ENCODE data around the gene LSM6.

DNA sequence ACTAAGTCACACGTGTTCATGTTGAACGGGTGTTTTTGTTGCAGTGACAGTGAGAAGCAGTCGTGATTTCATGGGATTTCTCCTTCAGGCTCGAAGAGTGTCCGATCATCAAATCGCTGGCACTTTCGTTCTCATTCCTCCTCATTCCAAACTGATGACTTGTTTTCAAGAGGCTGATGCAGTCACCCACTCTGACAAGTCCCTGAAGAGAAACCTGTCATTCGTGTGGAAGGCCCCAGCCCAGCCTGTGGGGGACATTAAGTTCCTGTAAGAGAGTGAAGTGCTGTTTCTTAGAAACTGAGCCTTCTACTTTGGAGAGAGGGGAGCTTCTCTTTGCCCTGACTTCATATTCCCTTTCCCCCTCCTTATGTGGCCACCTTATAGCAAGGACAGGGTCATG is 46.8 kb downstream of the LSM6 start:
- TF ChIP-seq, protein P1, sequence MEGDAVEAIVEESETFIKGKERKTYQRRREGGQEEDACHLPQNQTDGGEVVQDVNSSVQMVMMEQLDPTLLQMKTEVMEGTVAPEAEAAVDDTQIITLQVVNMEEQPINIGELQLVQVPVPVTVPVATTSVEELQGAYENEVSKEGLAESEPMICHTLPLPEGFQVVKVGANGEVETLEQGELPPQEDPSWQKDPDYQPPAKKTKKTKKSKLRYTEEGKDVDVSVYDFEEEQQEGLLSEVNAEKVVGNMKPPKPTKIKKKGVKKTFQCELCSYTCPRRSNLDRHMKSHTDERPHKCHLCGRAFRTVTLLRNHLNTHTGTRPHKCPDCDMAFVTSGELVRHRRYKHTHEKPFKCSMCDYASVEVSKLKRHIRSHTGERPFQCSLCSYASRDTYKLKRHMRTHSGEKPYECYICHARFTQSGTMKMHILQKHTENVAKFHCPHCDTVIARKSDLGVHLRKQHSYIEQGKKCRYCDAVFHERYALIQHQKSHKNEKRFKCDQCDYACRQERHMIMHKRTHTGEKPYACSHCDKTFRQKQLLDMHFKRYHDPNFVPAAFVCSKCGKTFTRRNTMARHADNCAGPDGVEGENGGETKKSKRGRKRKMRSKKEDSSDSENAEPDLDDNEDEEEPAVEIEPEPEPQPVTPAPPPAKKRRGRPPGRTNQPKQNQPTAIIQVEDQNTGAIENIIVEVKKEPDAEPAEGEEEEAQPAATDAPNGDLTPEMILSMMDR (IDR thresholded peaks at IDR 0.05), result no peak
- no peak for TF ChIP-seq POLR2A (IDR thresholded peaks at IDR 0.05)

Measured in lower leg skin (tissue), 3 donors.